RCC 7860 (cell line): ENCODE results near the gene AGAP1.

Source experiments
- DNase-seq: peaks from one replicate; pipeline ENCODE4 v3.0.0-alpha.2; 2015; ENCODE audit warnings: low spot score
- FAIRE-seq: peaks from 2 replicates; lab custom pipeline; 2012; peaks lifted over from hg19 to GRCh38; lab: Jason Lieb, UNC

The AGAP1 gene

GRCh38 chr2:235507928-235508327 lies 14.1 kb downstream of the AGAP1 start:
- FAIRE-seq (no peak), DNase-seq (no peak)

- no peak for FAIRE-seq
- DNase-seq: no peak
Observed at GRCh38 chr2:235508371-235509160, 14.7 kb downstream of the AGAP1 start.

- peak; percentile 56 for DNase-seq
- peak; percentile 71 for FAIRE-seq
Observed at GRCh38 chr2:235510318-235510717, 16.5 kb downstream of the AGAP1 start.

- DNase-seq: peak; percentile 95
- FAIRE-seq: peak; percentile 99
Observed at GRCh38 chr2:235511187-235511661, 17.4 kb downstream of the AGAP1 start.

GRCh38 chr2:235511751-235512698 lies 18.2 kb downstream of the AGAP1 start:
- no peak for FAIRE-seq
- no peak for DNase-seq

- FAIRE-seq (no peak), DNase-seq (no peak)
Observed at GRCh38 chr2:235512699-235513053, 18.8 kb downstream of the AGAP1 start.

GRCh38 chr2:235513984-235514626 lies 20.3 kb downstream of the AGAP1 start:
- FAIRE-seq (no peak), DNase-seq (no peak)

GRCh38 chr2:235514627-235515363 lies 21.0 kb downstream of the AGAP1 start:
- DNase-seq (no peak), FAIRE-seq (no peak)

- FAIRE-seq: no peak
- DNase-seq: no peak
Observed at GRCh38 chr2:235515364-235515742, 21.5 kb downstream of the AGAP1 start.

- FAIRE-seq: no peak
- DNase-seq: no peak
Observed at GRCh38 chr2:235515821-235516220, 22.0 kb downstream of the AGAP1 start.

- FAIRE-seq (no peak), DNase-seq (no peak)
Observed at GRCh38 chr2:235516257-235516656, 22.4 kb downstream of the AGAP1 start.

- FAIRE-seq (no peak), DNase-seq (no peak)
Observed at GRCh38 chr2:235518322-235519090, 24.7 kb downstream of the AGAP1 start.

- FAIRE-seq: no peak
Observed at GRCh38 chr2:235520787-235521186, 26.9 kb downstream of the AGAP1 start.

GRCh38 chr2:235521844-235522243 lies 28.0 kb downstream of the AGAP1 start:
- no peak for DNase-seq
- FAIRE-seq: no peak

More at GRCh38 chr2:235520787-235521186, 26.9 kb downstream of the AGAP1 start:
- DNase-seq: no peak

- FAIRE-seq (no peak), DNase-seq (no peak)
Observed at GRCh38 chr2:235523021-235523420, 29.2 kb downstream of the AGAP1 start.

GRCh38 chr2:235523486-235524150 lies 29.8 kb downstream of the AGAP1 start:
- FAIRE-seq (no peak), DNase-seq (no peak)

- no peak for DNase-seq
- no peak for FAIRE-seq
Observed at GRCh38 chr2:235526166-235526565, 32.3 kb downstream of the AGAP1 start.

- FAIRE-seq (no peak), DNase-seq (no peak)
Observed at GRCh38 chr2:235527806-235528469, 34.1 kb downstream of the AGAP1 start.

GRCh38 chr2:235529621-235530020 lies 35.8 kb downstream of the AGAP1 start:
- FAIRE-seq (no peak), DNase-seq (no peak)
